ENCODE data around the gene OR10Z1. TPM values are rescaled to one million over a fixed set of nuclear protein-coding genes. Genes with fewer than 3 reads are reported as not detected.

The OR10Z1 gene
- not detected for total RNA-seq (2013)
- polyA plus RNA-seq (not detected), polyA minus RNA-seq (not detected in 2 replicates), total RNA-seq (0 to 2.5 (median 0.04) reads per million in 11 experiments)

- no peaks in the 10 kb centered on the region for H3K36me3 ChIP-seq (replicated peaks in 1 of 2; ENCODE audit: control insufficient read depth in 1 of 2, insufficient read depth in 2 of 2, low read length in 2 of 2)
- TF ChIP-seq CTCF (IDR thresholded peaks at IDR 0.05): no peak
- H3K27me3 Mint-ChIP-seq (ENCODE audit: low read depth in 3 of 3): peaks cover 0 to 3% (median 0%) of the 10 kb centered on the region in 3 donors
- 100% methylated on average over 1 of the region's 1 CpG for WGBS (ENCODE audit: insufficient coverage)
- DNase-seq: no peak
- no peaks in the 10 kb centered on the region for H4K20me1 ChIP-seq (ENCODE audit: insufficient read depth, low read length)
- H3K9me3 ChIP-seq (replicated peaks in 1 of 2; ENCODE audit: control insufficient read depth in 1 of 2, insufficient read depth in 1 of 2, low read length in 2 of 2): no peaks in the 10 kb centered on the region
- no peaks in the 10 kb centered on the region for H3K27me3 ChIP-seq (ENCODE audit: control insufficient read depth in 2 of 2, insufficient read depth in 2 of 2, low read length in 2 of 2)
- H3K27ac Mint-ChIP-seq: no peak within 1 kb of the TSS
- H3K4me3 ChIP-seq (replicated peaks in 1 of 3; ENCODE audit: low read depth in 2 of 3, low read length in 3 of 3): no peak within 1 kb of the TSS
- no peaks in the 10 kb centered on the region for H3K4me1 Mint-ChIP-seq
- H3K9ac ChIP-seq (ENCODE audit: insufficient read depth, low read length, poor library complexity, severe bottlenecking): no peak within 1 kb of the TSS
- intact Hi-C loops (cut with micrococcal nuclease): no loop called here
- H3K36me3 Mint-ChIP-seq: no peaks in the 10 kb centered on the region
- no peak within 1 kb of the TSS for H3K4me2 ChIP-seq (replicated peaks; ENCODE audit: extremely low read depth, low read length, poor library complexity, severe bottlenecking)
- H3K9me3 Mint-ChIP-seq: peaks cover 0 to 2% (median 0%) of the 10 kb centered on the region in 7 donors
- no peak within 1 kb of the TSS for H3K4me3 Mint-ChIP-seq
- H2AFZ ChIP-seq (ENCODE audit: insufficient read depth, low read depth, low read length, poor library complexity, severe bottlenecking): no peak within 1 kb of the TSS
- H3K27ac ChIP-seq (ENCODE audit: low read depth in 1 of 2, low read length in 2 of 2): no peak within 1 kb of the TSS
- H3K79me2 ChIP-seq (ENCODE audit: insufficient read depth, low read length): no peaks in the 10 kb centered on the region
- H3K4me1 ChIP-seq (ENCODE audit: control insufficient read depth in 1 of 2, insufficient read depth in 2 of 2, low read length in 2 of 2): no peaks in the 10 kb centered on the region
Measured at GRCh38 chr1:158604968-158605367, at the start of gene OR10Z1. Gene OR10Z1 (plus strand): TSS chr1:158605268. CDS start chr1:158606439, 1,171 bp downstream.

- peaks cover 9 to 11% of the 10 kb centered on the region in 2 donors for H3K4me1 ChIP-seq (ENCODE audit: control insufficient read depth in 1 of 2, insufficient read depth in 2 of 2, low read length in 2 of 2)
- no peak overlapping the region for H3K27ac Mint-ChIP-seq
- no peaks in the 10 kb centered on the region for H3K36me3 ChIP-seq (replicated peaks in 1 of 2; ENCODE audit: control insufficient read depth in 1 of 2, insufficient read depth in 2 of 2, low read length in 2 of 2)
Measured at GRCh38 chr1:158559696-158560095, 45.4 kb upstream of the OR10Z1 start.

More at GRCh38 chr1:158559696-158560095, 45.4 kb upstream of the OR10Z1 start:
- peaks cover 1 to 12% (median 6%) of the 10 kb centered on the region in 7 donors for H3K9me3 Mint-ChIP-seq
- H3K27me3 Mint-ChIP-seq (ENCODE audit: low read depth in 3 of 3): peaks cover 0 to 2% (median 0%) of the 10 kb centered on the region in 3 donors
- intact Hi-C loops (cut with micrococcal nuclease): no loop called here
- Histone ChIP-seq H3K27ac (ENCODE audit: low read depth in 1 of 2, low read length in 2 of 2) (no peak overlapping the region), H3K27me3 (ENCODE audit: control insufficient read depth in 2 of 2, insufficient read depth in 2 of 2, low read length in 2 of 2) (no peaks in the 10 kb centered on the region), H3K4me2 (replicated peaks; ENCODE audit: extremely low read depth, low read length, poor library complexity, severe bottlenecking) (no peak overlapping the region), H3K79me2 (ENCODE audit: insufficient read depth, low read length) (no peaks in the 10 kb centered on the region), H4K20me1 (ENCODE audit: insufficient read depth, low read length) (no peaks in the 10 kb centered on the region), H3K9ac (ENCODE audit: insufficient read depth, low read length, poor library complexity, severe bottlenecking) (no peak overlapping the region), H3K4me3 (replicated peaks in 1 of 3; ENCODE audit: low read depth in 2 of 3, low read length in 3 of 3) (no peak overlapping the region), H3K9me3 (replicated peaks in 1 of 2; ENCODE audit: control insufficient read depth in 1 of 2, insufficient read depth in 1 of 2, low read length in 2 of 2) (peaks cover 0 to 7% of the 10 kb centered on the region in 2 donors), H2AFZ (ENCODE audit: insufficient read depth, low read depth, low read length, poor library complexity, severe bottlenecking) (no peak overlapping the region)
- H3K4me1 Mint-ChIP-seq: peaks cover 14% of the 10 kb centered on the region
- no peak for TF ChIP-seq CTCF (IDR thresholded peaks at IDR 0.05)
- WGBS (ENCODE audit: insufficient coverage): no CpG with 5 or more reads among the region's 1 CpG
- H3K36me3 Mint-ChIP-seq: no peaks in the 10 kb centered on the region
- no peak overlapping the region for H3K4me3 Mint-ChIP-seq
- DNase-seq: no peak

Data from CD14-positive monocyte (primary cell).